Motor neuron (in vitro differentiated cells): Measurements from ENCODE around the gene ANKS3. TPM values are rescaled to one million over a fixed set of nuclear protein-coding genes. Genes with fewer than 3 reads are reported as not detected.

Source experiments
- ATAC-seq, 8 experiments: fragments of 200-7000 bp; cut with Tn5 transposase; replicated peaks in 6 of 8; 2 replicates each; pipeline ENCODE4 v1.8.0; 2021; ENCODE audit warnings: mild to moderate bottlenecking in 8 of 8, moderate library complexity in 8 of 8
- H3K27ac ChIP-seq, 2 donors: fragments of 250-450 bp; sonication (Bioruptor Pico); 2 replicates each; pipeline ENCODE4 v1.9.0; 2021; ENCODE audit warnings: antibody characterized with exemption in 2 of 2, mild to moderate bottlenecking in 2 of 2, moderate library complexity in 1 of 2
- H3K4me1 ChIP-seq, 2 donors: fragments of 250-450 bp; sonication (Bioruptor Pico); replicated peaks in 1 of 2; 2 replicates each; pipeline ENCODE4 v1.6.1; 2021; ENCODE audit warnings: antibody characterized with exemption in 2 of 2, mild to moderate bottlenecking in 2 of 2, moderate library complexity in 1 of 2
- H3K4me3 ChIP-seq, 5 donors: fragments of 250-450 bp; sonication (Bioruptor Pico); 2 replicates each; pipeline ENCODE4 v1.9.0; 2021; ENCODE audit warnings: antibody characterized with exemption in 5 of 5, mild to moderate bottlenecking in 5 of 5, moderate library complexity in 4 of 5
- WGBS, 10 experiments: fragments of 450-650 bp; shearing (Covaris generic); methylation state at CpG; one replicate each; pipeline ENCODE4 v1.0.0; 2022; 5-methylcytosine and 5-hydroxymethylcytosine counted together
- in situ Hi-C, 9 experiments: fragments of 400-800 bp; cut with MboI; loops; one replicate each; pipeline ENCODE4 v1.15.0; 2021; ENCODE audit warnings: low sequenced_read_pairs in 9 of 9, low pct_unique_long_range_greater_than_20kb in 2 of 9; ENCODE audit not compliant: unreplicated experiment in 9 of 9
- total RNA-seq, 8 experiments: library from RNA; unstranded; fragments of 300-600 nt; gene quantifications; 2 replicates each; pipeline versions ENCODE4 v1.2.3 to v1.2.4, GENCODE V29; 2022

The ANKS3 gene
- total RNA-seq, 8 experiments from 2014 or later = 11.7 to 35.5 (median 26.2) TPM

DNA sequence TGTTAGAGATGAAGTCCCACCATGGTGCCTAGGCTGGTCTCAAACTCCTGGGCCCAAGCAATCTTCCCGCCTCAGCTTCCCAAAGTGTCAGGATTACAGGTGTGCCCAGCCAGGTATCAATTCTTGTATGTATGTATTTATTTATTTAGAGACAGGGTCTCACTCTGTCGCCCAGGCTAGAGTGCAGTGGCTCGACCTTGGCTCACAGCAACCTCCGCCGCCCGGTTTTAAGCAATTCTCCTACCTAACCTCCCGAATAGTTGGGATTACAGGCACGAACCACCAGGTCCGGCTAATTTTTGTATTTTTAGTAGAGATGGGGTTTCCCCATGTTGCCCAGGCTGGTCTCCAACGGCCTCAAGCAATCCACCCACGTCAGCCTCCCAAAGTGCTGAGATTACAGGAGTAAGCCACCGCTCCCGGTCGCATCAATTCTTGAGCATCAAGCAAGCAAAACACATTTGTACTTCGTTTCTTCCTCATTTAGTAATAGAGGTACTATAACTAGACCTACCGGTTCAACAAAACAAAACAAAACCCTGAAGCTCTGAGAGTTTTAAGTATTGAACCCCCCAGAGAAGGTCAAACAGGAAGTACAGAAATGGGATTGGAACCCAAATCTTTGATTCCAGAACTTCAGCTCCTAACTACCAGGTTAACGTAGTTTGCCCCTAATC, 33.9 kb upstream of the ANKS3 start:
- Histone ChIP-seq H3K27ac (peak overlapping the region in 1 of 2 donors; percentile 66), H3K4me3 (peak overlapping the region; percentile 34 to 44 (median 37)), H3K4me1 (peaks cover 7 to 12% of the 10 kb centered on the region in 2 donors)
- in situ Hi-C loops = no loop called here
- 20 to 79% (median 50%) methylated on average over 1 to 11 of the region's 17 CpGs for WGBS, 10 experiments
- peak in 2 of 8 experiments; percentile 1 to 2 for ATAC-seq

DNA sequence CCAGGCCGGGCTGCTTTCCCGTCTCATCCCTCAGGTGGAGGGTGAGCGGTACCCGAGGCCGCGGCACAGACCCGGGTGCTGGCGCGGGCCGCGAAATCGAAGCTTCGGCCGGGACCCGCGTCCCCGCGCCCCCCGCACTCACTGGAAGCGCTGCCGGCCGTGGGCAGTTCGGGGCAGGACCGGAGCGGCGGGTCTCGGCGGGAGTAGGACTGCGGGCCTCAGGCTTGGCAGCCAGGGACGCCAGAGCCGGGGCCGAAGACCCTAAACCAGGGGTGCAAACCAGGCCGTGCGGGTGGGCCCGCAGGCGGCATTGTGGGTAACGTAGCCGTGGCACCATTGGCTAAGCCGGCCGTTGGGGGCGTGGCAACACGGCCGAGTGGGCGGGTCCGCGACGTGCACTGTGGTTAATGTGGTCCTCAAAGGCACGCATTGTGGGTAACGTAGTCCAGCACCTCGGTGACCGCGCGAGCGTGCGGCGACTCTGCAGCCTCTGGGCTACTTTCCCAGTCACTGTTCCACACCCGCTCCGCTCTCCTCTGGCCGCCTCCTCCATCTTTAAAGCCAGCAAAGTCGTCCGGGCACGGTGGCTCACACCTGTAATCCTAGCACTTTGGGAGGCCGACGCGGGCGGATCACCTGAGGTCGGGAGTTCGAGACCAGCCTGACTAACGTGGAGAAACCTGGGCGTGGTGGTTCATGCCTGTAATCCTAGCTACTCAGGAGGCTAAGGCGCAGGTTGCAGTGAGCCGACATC, 33.0 kb upstream of the ANKS3 start, which contains the start of gene ZNF500:
Gene ZNF500, minus strand, starts transcription at position 288 of the 754 bp plus-strand sequence. CDS start 1,184 bp downstream, outside the sequence.
- Histone ChIP-seq H3K27ac (peak within 1 kb of the TSS; percentile 52 to 81), H3K4me1 (peaks cover 7 to 12% of the 10 kb centered on the region in 2 donors), H3K4me3 (peak within 1 kb of the TSS; percentile 74 to 95 (median 92))
- ATAC-seq = peak; percentile 84 to 93 (median 91)
- 6 to 100% (median 36%) methylated on average over 1 to 25 of the region's 72 CpGs; no CpG with 5 or more reads in 2 of the 10 experiments for WGBS, 10 experiments
- in situ Hi-C loops = no loop called here

DNA sequence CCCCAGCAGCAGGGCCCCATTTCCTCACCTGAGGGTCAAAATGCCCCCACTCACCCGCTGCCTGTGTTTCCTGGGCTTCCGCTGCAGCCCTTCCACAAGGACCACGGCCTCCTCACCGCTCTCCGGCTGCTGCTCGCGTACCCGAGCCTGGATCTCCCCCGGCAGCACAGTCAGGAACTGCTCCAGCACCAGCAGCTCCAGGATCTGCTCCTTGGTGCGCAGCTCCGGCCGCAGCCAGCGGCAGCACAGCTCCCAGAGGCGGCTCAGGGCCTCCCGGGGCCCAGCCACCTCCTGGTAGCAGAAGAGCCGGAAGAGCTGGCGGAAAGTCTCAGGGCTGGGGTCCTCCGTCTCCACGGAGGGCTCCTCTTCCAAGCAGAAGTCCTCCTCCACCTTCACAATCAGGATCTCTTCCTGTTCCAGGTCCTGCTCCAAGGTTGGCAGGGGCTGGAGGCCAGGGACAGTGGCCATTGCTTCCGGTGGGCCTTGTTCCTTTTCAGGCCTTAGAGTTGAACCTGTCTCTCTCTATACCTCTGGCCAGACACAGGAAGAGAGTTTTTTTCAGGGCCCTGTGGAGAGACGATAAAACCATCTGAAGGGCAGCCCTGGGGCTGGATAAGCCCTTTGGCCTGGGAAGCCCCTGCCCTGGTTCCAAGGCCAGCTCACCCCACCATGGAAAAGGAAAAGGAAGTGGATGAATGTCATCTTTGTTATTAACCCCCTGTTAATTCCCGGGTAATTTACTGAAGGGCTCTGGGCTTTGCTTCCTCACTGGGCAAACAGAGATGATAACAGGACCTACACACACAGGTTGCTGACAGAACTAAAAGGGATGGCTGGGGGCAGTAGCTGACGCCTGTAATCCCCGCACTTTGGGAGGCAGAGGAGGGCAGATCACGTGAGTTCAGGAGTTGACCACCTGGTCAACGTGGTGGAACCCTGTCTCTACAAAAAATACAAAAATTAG, 31.7 kb upstream of the ANKS3 start:
- in situ Hi-C loops = no loop called here
- Histone ChIP-seq H3K4me3 (peak overlapping the region; percentile 74 to 95 (median 92)), H3K27ac (peak overlapping the region in 1 of 2 donors; percentile 52), H3K4me1 (peaks cover 7 to 12% of the 10 kb centered on the region in 2 donors)
- WGBS, 10 experiments = 0 to 93% (median 50%) methylated on average over 1 to 17 of the region's 26 CpGs; no CpG with 5 or more reads in 1 of the 10 experiments
- no peak for ATAC-seq

DNA sequence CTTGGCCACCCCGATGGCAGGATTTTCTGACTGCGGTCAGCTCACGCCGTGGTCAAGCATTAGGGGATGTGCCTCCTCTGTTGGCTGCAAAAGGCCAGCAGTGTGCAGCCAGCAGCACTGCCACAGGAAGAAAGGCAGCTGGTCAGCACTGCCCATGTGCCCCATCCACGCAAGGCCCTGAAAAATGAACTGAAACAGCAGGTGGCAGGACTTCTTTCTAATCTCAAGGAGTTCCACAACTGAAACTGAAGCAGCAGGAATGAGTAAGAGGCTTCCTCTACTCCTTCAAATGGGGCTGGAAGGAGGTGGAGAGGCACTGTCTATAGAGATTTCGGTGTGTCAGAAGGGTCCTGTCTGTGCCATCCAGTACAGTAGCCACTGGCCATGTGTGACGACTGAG, 29.7 kb upstream of the ANKS3 start:
- Histone ChIP-seq H3K4me1 (peaks cover 7 to 8% of the 10 kb centered on the region in 2 donors), H3K4me3 (no peak overlapping the region), H3K27ac (no peak overlapping the region)
- WGBS, 10 experiments = 83 to 100% (median 90%) methylated on average over 1 to 6 of the region's 7 CpGs; no CpG with 5 or more reads in 3 of the 10 experiments
- in situ Hi-C loops = no loop called here
- ATAC-seq = no peak

DNA sequence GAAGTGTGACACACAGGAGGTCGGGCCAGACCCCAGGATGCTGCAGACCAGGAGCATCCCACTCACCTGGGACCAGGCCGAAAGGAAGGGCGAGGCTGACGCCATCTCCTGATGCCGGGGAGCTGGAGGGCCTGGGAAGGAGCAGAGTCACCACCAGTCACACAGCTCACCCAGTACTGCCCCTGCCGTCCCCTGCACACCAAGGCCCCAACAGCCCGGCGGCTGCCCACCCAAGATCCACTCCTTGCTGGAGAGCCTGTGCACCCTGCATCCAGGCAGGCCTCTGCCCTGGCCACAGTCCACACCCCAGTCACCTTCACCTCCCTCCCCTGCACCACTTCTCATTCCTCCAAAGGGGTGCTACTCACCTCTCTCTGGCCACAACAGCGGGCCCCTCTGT, 28.1 kb upstream of the ANKS3 start:
- no peak for ATAC-seq
- no peak overlapping the region for H3K4me3 ChIP-seq
- peaks cover 5 to 7% of the 10 kb centered on the region in 2 donors for H3K4me1 ChIP-seq
- 40 to 100% (median 100%) methylated on average over 1 of the region's 9 CpGs; no CpG with 5 or more reads in 6 of the 10 experiments for WGBS, 10 experiments
- H3K27ac ChIP-seq = no peak overlapping the region
- in situ Hi-C loops = no loop called here

DNA sequence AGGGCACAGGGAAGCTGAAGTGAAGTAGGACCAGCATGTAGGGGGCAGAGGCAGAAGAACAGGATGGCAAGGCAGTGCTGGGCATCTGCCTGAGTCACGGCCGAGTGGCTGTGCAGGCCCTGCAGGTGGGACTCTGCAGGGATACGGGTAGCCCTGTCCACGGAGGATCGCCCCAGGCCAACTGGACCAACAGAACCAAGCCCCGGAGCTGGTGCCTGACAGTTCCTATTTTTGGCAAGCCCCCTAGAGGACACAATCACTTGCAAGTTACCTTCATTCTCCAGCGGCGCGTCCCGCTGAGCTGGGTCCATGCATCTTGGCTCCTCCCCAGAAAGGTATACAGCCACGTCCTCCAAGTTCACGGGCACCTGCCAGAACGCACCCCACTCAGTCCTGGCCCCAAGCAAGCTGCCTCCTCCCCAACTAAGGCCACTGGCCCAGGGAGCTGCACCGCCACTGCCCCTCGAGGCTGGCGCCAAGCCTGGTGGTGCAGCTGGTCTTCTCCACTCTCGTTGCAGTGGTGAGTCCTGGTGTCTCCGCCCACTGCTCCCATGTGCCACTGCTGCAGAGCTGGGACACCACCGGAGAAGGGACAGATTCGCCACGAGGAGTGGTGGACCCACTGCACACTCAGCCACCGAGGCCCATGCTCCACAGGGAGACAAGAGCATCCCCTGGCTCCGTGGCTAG, 26.3 kb upstream of the ANKS3 start:
- Histone ChIP-seq H3K4me1 (no peaks in the 10 kb centered on the region), H3K4me3 (no peak overlapping the region), H3K27ac (no peak overlapping the region)
- in situ Hi-C loops = no loop called here
- WGBS, 10 experiments = 97 to 100% (median 98%) methylated on average over 1 to 11 of the region's 23 CpGs; no CpG with 5 or more reads in 7 of the 10 experiments
- no peak for ATAC-seq

DNA sequence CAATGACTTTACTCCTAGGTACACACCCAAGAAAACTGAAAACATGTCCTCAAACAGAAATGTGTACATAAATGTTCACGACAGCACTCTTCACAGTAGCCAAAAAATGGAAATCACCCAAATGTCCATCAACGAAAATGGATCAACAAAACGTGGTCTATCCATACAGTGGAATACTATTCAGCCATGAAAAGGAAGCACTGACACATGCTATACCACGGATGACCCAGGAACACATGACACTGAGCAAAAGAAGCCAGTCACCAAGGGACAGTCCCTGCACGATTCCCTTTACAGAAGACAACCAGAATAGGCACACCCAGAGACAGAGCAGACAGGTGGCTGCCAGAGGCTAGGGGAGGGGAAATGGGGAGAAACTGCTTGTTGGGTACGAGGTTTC, 21.6 kb upstream of the ANKS3 start:
- 83 to 100% (median 93%) methylated on average over 1 to 6 of the region's 6 CpGs; no CpG with 5 or more reads in 1 of the 10 experiments for WGBS, 10 experiments
- Histone ChIP-seq H3K4me3 (no peak overlapping the region), H3K27ac (no peak overlapping the region), H3K4me1 (no peaks in the 10 kb centered on the region)
- no peak for ATAC-seq
- in situ Hi-C loops = no loop called here

DNA sequence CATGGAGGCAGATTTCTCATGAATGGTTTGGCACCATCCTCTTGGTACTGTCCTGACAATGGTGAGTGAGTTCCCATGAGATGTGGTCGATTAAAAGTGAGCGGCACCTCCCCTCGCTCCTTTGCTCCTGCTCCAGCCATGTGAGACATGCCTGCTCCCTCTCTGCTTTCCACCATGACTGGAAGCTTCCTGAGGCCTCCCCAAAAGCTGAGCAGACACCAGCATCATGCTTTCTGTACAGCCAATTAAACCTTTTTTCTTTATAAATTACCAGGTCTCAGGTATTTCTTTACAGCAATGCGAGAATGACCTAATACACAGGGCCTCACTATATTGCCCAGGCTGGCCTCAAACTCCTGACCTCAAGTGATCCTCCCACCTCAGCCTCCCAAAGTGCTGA, 20.8 kb upstream of the ANKS3 start:
- no peak overlapping the region for H3K4me3 ChIP-seq
- no peak overlapping the region for H3K27ac ChIP-seq
- ATAC-seq = no peak
- no peaks in the 10 kb centered on the region for H3K4me1 ChIP-seq
- in situ Hi-C loops = no loop called here
- WGBS, 10 experiments = 100% methylated on average over 1 to 3 of the region's 4 CpGs; no CpG with 5 or more reads in 5 of the 10 experiments

DNA sequence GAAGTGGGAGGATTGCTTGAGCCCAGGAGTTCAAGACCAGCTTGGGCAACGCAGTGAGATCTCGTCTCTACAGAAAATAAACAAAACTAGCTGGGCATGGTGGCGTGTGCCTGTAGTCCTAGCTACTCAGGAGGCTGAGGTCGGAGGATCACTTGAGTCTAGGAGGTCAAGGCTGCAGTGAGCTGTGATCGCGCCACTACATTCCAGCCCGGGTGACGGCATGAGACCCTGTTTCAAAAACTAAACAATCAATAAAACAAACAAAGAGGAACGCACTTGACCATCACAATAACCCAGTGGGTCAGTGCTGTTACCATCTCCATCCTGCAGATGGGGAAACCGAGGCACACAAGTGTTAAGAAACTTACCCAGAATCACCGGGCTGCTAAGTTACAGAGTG, 19.2 kb upstream of the ANKS3 start:
- no peak overlapping the region for H3K4me3 ChIP-seq
- H3K4me1 ChIP-seq = no peaks in the 10 kb centered on the region
- in situ Hi-C loops = no loop called here
- 79 to 100% (median 90%) methylated on average over 1 to 10 of the region's 11 CpGs; no CpG with 5 or more reads in 2 of the 10 experiments for WGBS, 10 experiments
- no peak overlapping the region for H3K27ac ChIP-seq
- ATAC-seq = no peak

DNA sequence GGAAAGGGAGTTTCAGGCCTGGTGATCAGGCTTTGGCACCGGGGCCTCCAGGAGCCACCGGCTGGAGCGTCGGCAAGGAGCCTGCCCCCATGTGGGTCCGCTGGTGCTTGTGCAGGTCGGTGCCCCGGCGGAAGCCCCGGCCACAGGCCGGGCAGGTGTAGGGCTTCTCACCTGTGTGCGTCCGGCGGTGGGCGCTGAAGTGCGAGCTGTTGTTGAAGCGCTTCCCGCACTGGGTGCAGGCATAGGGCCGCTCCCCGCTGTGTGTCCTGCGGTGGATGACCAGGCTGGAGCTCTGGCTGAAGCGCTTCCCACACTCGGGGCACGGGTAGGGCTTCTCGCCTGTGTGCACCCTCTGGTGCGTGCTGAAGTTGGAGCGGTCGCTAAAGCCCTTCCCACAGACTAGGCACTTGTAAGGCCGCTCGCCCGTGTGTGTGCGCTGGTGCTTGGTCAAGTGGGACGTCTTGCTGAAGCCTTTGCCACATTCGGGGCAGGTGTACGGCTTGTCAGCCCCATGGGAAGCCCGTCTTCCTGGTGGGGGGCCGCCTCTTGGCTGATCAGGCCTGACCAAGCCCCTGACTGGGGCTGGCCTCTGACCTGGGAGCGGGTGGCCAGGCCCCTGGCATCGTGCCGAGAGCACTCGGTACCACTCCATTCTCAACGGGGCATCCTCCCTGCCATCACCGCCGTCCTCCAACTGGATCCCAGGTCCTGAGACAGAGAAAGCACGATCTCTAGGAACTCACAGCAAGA, 18.5 kb upstream of the ANKS3 start:
- WGBS, 10 experiments = 92 to 100% (median 97%) methylated on average over 1 to 7 of the region's 44 CpGs; no CpG with 5 or more reads in 6 of the 10 experiments
- ATAC-seq = peak in 2 of 8 experiments; percentile 18

DNA sequence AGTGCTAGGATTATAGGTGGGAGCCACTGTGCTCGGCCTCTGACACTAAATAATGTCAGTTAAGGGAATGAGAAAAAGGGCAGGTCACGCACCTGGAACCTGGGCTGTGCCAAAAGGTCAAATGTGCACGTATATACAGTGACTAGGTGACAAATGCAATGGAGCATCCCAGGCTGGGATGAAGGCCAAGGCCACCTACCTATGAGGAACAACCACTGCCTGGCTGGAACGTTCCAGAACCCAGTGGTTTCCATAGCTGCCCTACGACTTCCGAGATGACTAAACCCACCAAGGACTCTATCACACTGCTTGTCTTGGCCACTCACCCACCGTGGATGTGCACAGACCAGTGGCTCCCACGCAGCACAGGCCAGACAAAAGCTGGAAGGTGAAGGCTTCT, 16.8 kb upstream of the ANKS3 start:
- no peaks in the 10 kb centered on the region for H3K4me1 ChIP-seq
- in situ Hi-C loops = no loop called here
- H3K4me3 ChIP-seq = no peak overlapping the region
- no peak for ATAC-seq
- no peak overlapping the region for H3K27ac ChIP-seq
- WGBS, 10 experiments = 60 to 100% (median 92%) methylated on average over 1 to 8 of the region's 8 CpGs; no CpG with 5 or more reads in 3 of the 10 experiments

More for the DNA sequence above, 18.5 kb upstream of the ANKS3 start:
- Histone ChIP-seq H3K4me1 (no peaks in the 10 kb centered on the region), H3K27ac (no peak overlapping the region), H3K4me3 (no peak overlapping the region)
- in situ Hi-C loops = no loop called here
